ENCODE results near the gene HABP2. TPM values are rescaled to one million over a fixed set of nuclear protein-coding genes. Genes with fewer than 3 reads are reported as not detected.

The HABP2 gene
- total RNA-seq, 4 donors from 2014 or later: not detected

DNA sequence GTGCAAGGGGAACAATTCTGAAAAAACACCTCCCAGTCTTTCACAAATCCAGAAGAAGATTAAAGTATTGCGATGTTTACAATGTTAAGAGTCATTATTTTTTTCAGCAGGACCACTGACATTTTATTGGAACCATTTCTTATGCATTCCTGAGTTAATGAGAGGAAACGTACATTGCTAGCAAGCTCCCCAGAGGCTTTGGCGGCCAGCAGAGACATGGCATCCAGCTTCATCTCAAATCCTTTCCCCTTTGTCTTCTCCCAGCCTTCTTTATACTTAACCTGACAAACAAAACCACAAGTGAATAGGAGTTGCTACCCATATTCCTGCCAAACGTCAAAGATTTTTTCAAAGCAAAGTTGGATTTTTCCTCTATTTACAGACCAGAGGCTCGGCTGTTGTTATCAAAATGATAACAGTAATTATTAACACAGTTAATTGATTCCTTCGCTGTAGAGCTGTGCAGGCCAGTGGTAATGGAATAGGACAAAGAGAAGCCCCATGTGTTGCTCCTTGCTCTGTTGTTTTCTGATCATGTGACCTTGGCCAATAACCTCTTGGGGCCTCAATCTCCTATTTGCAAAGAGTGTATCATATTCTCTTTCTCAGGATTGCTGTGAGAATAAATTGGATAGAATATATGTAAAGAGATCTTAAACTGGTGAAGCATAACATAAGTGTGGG lies 79.0 kb downstream of the HABP2 start:
- TF ChIP-seq, protein P1, sequence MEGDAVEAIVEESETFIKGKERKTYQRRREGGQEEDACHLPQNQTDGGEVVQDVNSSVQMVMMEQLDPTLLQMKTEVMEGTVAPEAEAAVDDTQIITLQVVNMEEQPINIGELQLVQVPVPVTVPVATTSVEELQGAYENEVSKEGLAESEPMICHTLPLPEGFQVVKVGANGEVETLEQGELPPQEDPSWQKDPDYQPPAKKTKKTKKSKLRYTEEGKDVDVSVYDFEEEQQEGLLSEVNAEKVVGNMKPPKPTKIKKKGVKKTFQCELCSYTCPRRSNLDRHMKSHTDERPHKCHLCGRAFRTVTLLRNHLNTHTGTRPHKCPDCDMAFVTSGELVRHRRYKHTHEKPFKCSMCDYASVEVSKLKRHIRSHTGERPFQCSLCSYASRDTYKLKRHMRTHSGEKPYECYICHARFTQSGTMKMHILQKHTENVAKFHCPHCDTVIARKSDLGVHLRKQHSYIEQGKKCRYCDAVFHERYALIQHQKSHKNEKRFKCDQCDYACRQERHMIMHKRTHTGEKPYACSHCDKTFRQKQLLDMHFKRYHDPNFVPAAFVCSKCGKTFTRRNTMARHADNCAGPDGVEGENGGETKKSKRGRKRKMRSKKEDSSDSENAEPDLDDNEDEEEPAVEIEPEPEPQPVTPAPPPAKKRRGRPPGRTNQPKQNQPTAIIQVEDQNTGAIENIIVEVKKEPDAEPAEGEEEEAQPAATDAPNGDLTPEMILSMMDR (IDR thresholded peaks at IDR 0.05): no peak
- TF ChIP-seq POLR2A (IDR thresholded peaks at IDR 0.05): no peak
- intact Hi-C loops (cut with DNase I): no loop called here
- Histone ChIP-seq H3K4me1 (peaks cover 6 to 8% of the 10 kb centered on the region in 2 donors), H3K4me3 (replicated peaks in 1 of 3) (no peak overlapping the region), H3K9me3 (no peaks in the 10 kb centered on the region), H3K27ac (no peak overlapping the region), H3K27me3 (no peaks in the 10 kb centered on the region), H3K36me3 (no peaks in the 10 kb centered on the region)
- DNase-seq: no peak
- 52 to 53% methylated on average over 6 of the region's 6 CpGs for WGBS, 2 donors

Other genes with a start within 250 kb of the HABP2 start
- not detected for gene NRAP, start 111.0 kb downstream of the HABP2 start, total RNA-seq
- 10 to 100 TPM; 11.6 to 17.2 (median 13.8) TPM for gene CASP7, start 126.9 kb downstream of the HABP2 start, total RNA-seq
- gene PLEKHS1, start 198.6 kb downstream of the HABP2 start, total RNA-seq: not detected